GM12872 (cell line): ENCODE measurements around the gene DOP1A.

Source experiments
- TF ChIP-seq, protein P1 (sequence below): IDR thresholded peaks from 3 replicates; pipeline ENCODE4 v1.5.1; 2011; ENCODE audit warnings: low read depth, mild to moderate bottlenecking, low read length, moderate library complexity; ENCODE audit not compliant: insufficient read depth

The DOP1A gene

DNA sequence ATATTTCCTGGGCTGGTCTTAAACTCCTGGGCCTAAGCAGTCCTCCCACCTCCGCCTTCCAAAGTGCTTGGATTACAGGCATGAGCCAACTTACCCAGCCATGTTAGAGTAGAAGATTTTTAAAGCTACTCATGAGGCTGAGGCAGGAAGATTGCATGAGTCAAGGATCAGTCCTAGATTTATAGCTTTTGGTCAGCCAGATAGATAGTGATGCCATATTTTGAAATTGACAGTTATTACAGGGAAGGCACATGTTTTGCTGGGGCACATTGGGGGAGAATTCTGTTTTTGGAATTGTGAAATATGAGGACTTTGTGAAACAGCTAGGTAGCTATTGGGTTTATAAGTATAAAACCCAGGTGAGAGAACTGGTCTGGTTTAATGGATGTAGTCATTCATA is 40.9 kb downstream of the DOP1A start:
- TF ChIP-seq, protein P1, sequence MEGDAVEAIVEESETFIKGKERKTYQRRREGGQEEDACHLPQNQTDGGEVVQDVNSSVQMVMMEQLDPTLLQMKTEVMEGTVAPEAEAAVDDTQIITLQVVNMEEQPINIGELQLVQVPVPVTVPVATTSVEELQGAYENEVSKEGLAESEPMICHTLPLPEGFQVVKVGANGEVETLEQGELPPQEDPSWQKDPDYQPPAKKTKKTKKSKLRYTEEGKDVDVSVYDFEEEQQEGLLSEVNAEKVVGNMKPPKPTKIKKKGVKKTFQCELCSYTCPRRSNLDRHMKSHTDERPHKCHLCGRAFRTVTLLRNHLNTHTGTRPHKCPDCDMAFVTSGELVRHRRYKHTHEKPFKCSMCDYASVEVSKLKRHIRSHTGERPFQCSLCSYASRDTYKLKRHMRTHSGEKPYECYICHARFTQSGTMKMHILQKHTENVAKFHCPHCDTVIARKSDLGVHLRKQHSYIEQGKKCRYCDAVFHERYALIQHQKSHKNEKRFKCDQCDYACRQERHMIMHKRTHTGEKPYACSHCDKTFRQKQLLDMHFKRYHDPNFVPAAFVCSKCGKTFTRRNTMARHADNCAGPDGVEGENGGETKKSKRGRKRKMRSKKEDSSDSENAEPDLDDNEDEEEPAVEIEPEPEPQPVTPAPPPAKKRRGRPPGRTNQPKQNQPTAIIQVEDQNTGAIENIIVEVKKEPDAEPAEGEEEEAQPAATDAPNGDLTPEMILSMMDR: no peak

- TF ChIP-seq, protein P1: no peak
Observed at GRCh38 chr6:83113258-83113657, 45.8 kb downstream of the DOP1A start.

- TF ChIP-seq, protein P1: no peak
Observed at GRCh38 chr6:83114164-83114563, 46.7 kb downstream of the DOP1A start.

DNA sequence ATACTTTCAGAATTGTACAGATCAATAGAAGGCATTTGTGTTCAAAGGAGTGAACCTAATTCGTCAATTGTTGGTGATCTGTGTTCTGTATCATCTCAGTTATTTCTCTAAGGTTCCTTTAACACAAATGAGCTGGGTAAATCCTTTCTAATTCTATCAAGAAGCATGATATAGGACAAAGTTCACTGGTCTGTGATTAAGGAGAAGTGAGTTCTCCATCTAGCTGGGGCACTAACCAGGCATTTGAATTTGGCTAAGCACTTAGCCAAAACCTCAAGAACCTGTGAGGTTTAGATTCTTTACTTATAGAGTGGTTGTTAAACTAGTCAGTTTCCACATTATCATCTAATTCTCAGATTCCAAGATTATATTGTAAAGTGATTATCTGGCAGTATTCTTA is 50.3 kb downstream of the DOP1A start:
- TF ChIP-seq, protein P1: no peak

- TF ChIP-seq, protein P1: no peak
Observed at GRCh38 chr6:83119742-83120300, 52.4 kb downstream of the DOP1A start.

DNA sequence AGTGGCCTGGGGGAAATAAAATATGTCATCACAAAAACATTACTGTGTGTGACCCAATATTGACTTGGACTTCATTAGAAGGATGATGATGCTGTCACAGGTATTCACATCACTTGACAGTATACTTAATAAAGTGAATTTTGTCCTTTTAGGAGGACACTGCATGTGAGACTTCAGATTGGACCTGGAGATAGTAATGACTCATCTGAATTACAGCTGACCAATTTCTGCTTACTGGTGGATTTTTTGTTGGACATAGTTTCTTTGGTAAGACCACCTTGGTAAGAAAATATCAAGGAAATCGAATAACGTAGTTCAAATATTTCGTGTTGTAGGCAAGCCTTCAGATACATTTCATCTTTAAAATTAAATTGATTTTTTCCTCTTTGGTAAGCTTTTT is 57.1 kb downstream of the DOP1A start:
- TF ChIP-seq, protein P1: no peak

- TF ChIP-seq, protein P1: no peak
Observed at GRCh38 chr6:83125425-83125824, 58.0 kb downstream of the DOP1A start.
